ENCODE data around the gene ZEB2.

DNA sequence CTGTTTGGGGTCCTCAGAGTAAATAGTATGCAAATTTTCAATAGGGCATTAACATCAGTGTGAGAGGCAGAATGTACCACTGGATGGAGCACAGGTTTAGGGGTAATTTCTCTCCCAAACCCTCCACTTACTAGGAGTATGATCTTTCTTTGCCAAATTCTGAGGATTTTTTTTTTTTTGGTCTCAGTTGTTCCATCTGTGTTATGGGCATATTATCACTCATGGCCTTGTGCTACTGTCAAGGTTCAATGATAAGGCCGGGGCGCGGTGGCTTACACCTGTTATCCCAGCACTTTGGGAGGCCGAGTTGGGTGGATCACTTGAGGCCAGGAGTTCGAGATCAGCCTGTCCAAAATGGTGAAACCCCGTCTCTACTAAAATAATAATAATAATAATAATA lies 30.2 kb upstream of the ZEB2 start:
- TF ChIP-seq, protein P1, sequence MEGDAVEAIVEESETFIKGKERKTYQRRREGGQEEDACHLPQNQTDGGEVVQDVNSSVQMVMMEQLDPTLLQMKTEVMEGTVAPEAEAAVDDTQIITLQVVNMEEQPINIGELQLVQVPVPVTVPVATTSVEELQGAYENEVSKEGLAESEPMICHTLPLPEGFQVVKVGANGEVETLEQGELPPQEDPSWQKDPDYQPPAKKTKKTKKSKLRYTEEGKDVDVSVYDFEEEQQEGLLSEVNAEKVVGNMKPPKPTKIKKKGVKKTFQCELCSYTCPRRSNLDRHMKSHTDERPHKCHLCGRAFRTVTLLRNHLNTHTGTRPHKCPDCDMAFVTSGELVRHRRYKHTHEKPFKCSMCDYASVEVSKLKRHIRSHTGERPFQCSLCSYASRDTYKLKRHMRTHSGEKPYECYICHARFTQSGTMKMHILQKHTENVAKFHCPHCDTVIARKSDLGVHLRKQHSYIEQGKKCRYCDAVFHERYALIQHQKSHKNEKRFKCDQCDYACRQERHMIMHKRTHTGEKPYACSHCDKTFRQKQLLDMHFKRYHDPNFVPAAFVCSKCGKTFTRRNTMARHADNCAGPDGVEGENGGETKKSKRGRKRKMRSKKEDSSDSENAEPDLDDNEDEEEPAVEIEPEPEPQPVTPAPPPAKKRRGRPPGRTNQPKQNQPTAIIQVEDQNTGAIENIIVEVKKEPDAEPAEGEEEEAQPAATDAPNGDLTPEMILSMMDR (IDR thresholded peaks at IDR 0.05; ENCODE audit: low read length), result no peak
- TF ChIP-seq EZH2 (IDR thresholded peaks at IDR 0.05; ENCODE audit: borderline replicate concordance, low read length), result no peak
